ENCODE data around the gene ABCA2. TPM values are rescaled to one million over a fixed set of nuclear protein-coding genes. Genes with fewer than 3 reads are reported as not detected.

Gene ABCA2
- total RNA-seq, 6 experiments from 2014 or later = 18.3 to 36.3 (median 23.6) TPM

- Mint-ChIP-seq H3K27ac (no peak overlapping the region), H3K27me3 (ENCODE audit: insufficient read depth) (no peaks in the 10 kb centered on the region; the same call in none of the 2 replicates), H3K36me3 (ENCODE audit: low read depth) (peaks cover 14% of the 10 kb centered on the region), H3K4me1 (ENCODE audit: low read depth) (no peaks in the 10 kb centered on the region), H3K9me3 (no peaks in the 10 kb centered on the region), H3K4me3 (no peak overlapping the region)
- DNase-seq = no peak
- no peak for TF ChIP-seq CTCF (IDR thresholded peaks at IDR 0.05)
Measured at GRCh38 chr9:137015976-137016375, 12.1 kb downstream of the ABCA2 start.

- Mint-ChIP-seq H3K36me3 (ENCODE audit: low read depth) (peaks cover 14% of the 10 kb centered on the region), H3K27ac (no peak overlapping the region), H3K9me3 (no peaks in the 10 kb centered on the region), H3K4me3 (no peak overlapping the region), H3K4me1 (ENCODE audit: low read depth) (no peaks in the 10 kb centered on the region), H3K27me3 (ENCODE audit: insufficient read depth) (no peaks in the 10 kb centered on the region; the same call in none of the 2 replicates)
- DNase-seq = no peak
- TF ChIP-seq CTCF (IDR thresholded peaks at IDR 0.05) = no peak
Measured at GRCh38 chr9:137015540-137015930, 12.5 kb downstream of the ABCA2 start.

- H3K4me3 Mint-ChIP-seq = no peak overlapping the region
- no peak for TF ChIP-seq CTCF (IDR thresholded peaks at IDR 0.05)
- H3K27me3 Mint-ChIP-seq (ENCODE audit: insufficient read depth) = no peaks in the 10 kb centered on the region; the same call in none of the 2 replicates
- no peak for DNase-seq
- no peak overlapping the region for H3K27ac Mint-ChIP-seq
- H3K9me3 Mint-ChIP-seq = no peaks in the 10 kb centered on the region
- H3K36me3 Mint-ChIP-seq (ENCODE audit: low read depth) = peaks cover 14% of the 10 kb centered on the region
- H3K4me1 Mint-ChIP-seq (ENCODE audit: low read depth) = no peaks in the 10 kb centered on the region
Measured at GRCh38 chr9:137014776-137015539, 13.1 kb downstream of the ABCA2 start.

GRCh38 chr9:137014166-137014565 lies 13.9 kb downstream of the ABCA2 start:
- Mint-ChIP-seq H3K27ac (no peak overlapping the region), H3K4me3 (no peak overlapping the region), H3K36me3 (ENCODE audit: low read depth) (peaks cover 14% of the 10 kb centered on the region), H3K4me1 (ENCODE audit: low read depth) (no peaks in the 10 kb centered on the region), H3K27me3 (ENCODE audit: insufficient read depth) (no peaks in the 10 kb centered on the region; the same call in 1 of the 2 replicates), H3K9me3 (no peaks in the 10 kb centered on the region)
- no peak for TF ChIP-seq CTCF (IDR thresholded peaks at IDR 0.05)
- no peak for DNase-seq

- no peak overlapping the region for H3K27ac Mint-ChIP-seq
- H3K4me3 Mint-ChIP-seq = no peak overlapping the region
- no peaks in the 10 kb centered on the region for H3K4me1 Mint-ChIP-seq (ENCODE audit: low read depth)
- H3K27me3 Mint-ChIP-seq (ENCODE audit: insufficient read depth) = no peaks in the 10 kb centered on the region; the same call in 1 of the 2 replicates
- peaks cover 14% of the 10 kb centered on the region for H3K36me3 Mint-ChIP-seq (ENCODE audit: low read depth)
- TF ChIP-seq CTCF (IDR thresholded peaks at IDR 0.05) = no peak
- H3K9me3 Mint-ChIP-seq = no peaks in the 10 kb centered on the region
- DNase-seq = no peak
Measured at GRCh38 chr9:137013571-137013940, 14.5 kb downstream of the ABCA2 start.
